K562 (cell line): ENCODE data around the gene TNNI2.

Source experiments
- GTF2F1 ChIP-seq: IDR thresholded peaks from 2 replicates; pipeline ENCODE4 v1.6.1; 2011; ENCODE audit warnings: low read depth, low read length, improper control_type of control experiment
- NR2C2 ChIP-seq, 2 experiments: fragments of 200-800 bp in 1 of 2; sonication (Bioruptor generic) in 1 of 2; sonication (generic) in 1 of 2; formaldehyde crosslinking in 1 of 2; IDR thresholded peaks; 2 replicates each; pipeline versions ENCODE4 v1.6.1 to v1.8.0; 2016 to 2022; ENCODE audit warnings: mild to moderate bottlenecking in 1 of 2, missing compliant biosample characterization in 1 of 2, missing genetic modification characterization in 1 of 2, missing genetic modification reagents in 1 of 2

DNA sequence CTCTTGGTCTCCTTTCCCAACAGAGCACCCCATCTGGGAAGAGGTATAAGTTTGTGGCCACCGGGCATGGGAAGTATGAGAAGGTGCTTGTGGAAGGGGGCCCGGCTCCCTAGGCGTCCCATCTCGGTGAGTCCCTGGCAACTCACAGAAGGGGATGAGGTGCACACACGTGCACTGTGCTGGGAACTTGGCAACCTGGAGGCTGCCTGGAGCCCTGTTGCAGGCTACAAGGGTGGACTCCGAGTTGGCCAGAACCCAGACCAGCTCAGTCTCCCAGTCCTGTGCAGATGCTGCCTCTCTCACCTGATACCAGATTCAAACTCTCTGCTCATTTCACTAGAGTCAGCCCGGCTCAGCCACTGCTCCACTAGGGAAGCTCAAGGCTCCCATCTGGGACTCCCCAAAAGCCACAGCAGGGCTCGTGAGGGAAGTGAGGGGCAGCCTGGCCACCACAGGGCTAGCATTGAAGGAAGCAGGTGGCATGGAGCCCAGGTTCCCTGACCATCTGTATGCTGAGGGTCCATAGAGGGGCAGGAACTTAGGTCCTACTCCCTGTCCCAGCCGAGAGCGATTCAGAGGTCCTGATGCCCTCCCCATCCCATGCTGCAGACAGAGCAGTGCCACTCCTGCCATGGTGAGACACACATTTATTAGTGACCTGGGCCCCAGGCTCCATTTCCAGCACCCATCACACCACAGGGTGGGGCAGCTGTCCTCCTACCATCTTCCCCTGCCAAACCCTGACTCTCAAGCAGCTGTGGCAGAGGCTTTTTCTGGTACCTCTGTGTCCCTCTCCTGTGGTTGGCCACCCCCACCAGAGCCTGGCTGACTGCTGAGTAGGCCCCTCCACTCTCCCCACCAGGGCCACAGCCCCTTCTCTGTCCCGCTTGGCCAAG is 48.9 kb downstream of the TNNI2 start:
- TF ChIP-seq NR2C2 (CRISPR knock-in tag; IDR thresholded peaks at IDR 0.05), result no peak
- no peak for TF ChIP-seq NR2C2 (tag; IDR thresholded peaks at IDR 0.05)
- TF ChIP-seq GTF2F1, result no peak
